ENCODE measurements around the gene PPP1R7. TPM values are rescaled to one million over a fixed set of nuclear protein-coding genes. Genes with fewer than 3 reads are reported as not detected.

Gene PPP1R7
- total and polyA plus RNA-seq, 2 donors from 2014 or later, result 64.6 to 94.9 TPM

GRCh38 chr2:241161646-241162281 lies 11.5 kb downstream of the PPP1R7 start:
- Histone ChIP-seq H3K4me3 (ENCODE audit: low read length in 3 of 3) (no peak overlapping the region), H3K27me3 (ENCODE audit: control insufficient read depth, insufficient read depth, low read length) (no peaks in the 10 kb centered on the region), H3K9ac (ENCODE audit: low read length in 3 of 3) (no peak overlapping the region), H3K9me3 (ENCODE audit: control insufficient read depth in 2 of 3, insufficient read depth in 1 of 3, low read length in 3 of 3) (no peaks in the 10 kb centered on the region), H3K36me3 (ENCODE audit: control insufficient read depth in 2 of 3, insufficient read depth in 3 of 3, low read length in 3 of 3) (peaks cover 0 to 32% (median 29%) of the 10 kb centered on the region in 3 donors), H3K27ac (ENCODE audit: low read depth in 2 of 2, low read length in 2 of 2) (peak overlapping the region in 1 of 2 donors; percentile 27), H3K4me1 (ENCODE audit: control insufficient read depth in 2 of 3, insufficient read depth in 2 of 3, low read depth in 1 of 3, low read length in 3 of 3) (peaks cover 0 to 4% (median 0%) of the 10 kb centered on the region in 3 donors)
- no peak for TF ChIP-seq CTCF (IDR thresholded peaks at IDR 0.05; ENCODE audit: borderline replicate concordance, extremely low read depth, insufficient read depth)
- no peak for FAIRE-seq
- intact Hi-C loops (cut with DNase I), result no loop called here
- peak in 1 of 5 donors; percentile 90 for DNase-seq

GRCh38 chr2:241163601-241164118 lies 13.4 kb downstream of the PPP1R7 start:
- no peak for TF ChIP-seq CTCF (IDR thresholded peaks at IDR 0.05; ENCODE audit: borderline replicate concordance, extremely low read depth, insufficient read depth)
- no peak for DNase-seq
- intact Hi-C loops (cut with DNase I), result no loop called here

DNA sequence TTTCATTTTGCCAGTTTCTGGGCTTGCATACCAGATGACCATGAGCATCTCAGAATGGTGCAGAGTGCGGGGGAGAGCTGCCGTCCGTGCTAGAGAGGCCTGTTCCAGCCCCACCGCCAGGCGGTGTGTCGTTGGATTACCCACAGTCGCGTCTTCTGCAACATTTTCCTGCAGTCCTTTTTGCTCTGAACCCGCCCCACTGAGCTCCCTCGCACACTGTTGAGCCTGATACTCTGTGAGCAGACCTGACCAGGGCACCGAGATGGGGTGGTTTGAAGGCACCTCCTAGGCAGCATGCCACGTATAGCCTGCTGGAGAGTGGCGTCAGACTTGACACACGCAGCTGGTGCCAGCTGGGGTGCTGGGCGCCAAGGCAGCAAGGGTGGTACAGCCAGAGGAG lies 18.1 kb downstream of the PPP1R7 start:
- H3K4me1 ChIP-seq (ENCODE audit: control insufficient read depth in 2 of 3, insufficient read depth in 2 of 3, low read depth in 1 of 3, low read length in 3 of 3), result no peaks in the 10 kb centered on the region
- no peak overlapping the region for H3K27ac ChIP-seq (ENCODE audit: low read depth in 2 of 2, low read length in 2 of 2)
- FAIRE-seq (no peak), DNase-seq (no peak)
- peaks cover 12 to 51% (median 42%) of the 10 kb centered on the region in 3 donors for H3K36me3 ChIP-seq (ENCODE audit: control insufficient read depth in 2 of 3, insufficient read depth in 3 of 3, low read length in 3 of 3)
- no peak for TF ChIP-seq CTCF (IDR thresholded peaks at IDR 0.05; ENCODE audit: borderline replicate concordance, extremely low read depth, insufficient read depth)
- peaks cover 0 to 12% (median 4%) of the 10 kb centered on the region in 3 donors for H3K9me3 ChIP-seq (ENCODE audit: control insufficient read depth in 2 of 3, insufficient read depth in 1 of 3, low read length in 3 of 3)
- H3K4me3 ChIP-seq (ENCODE audit: low read length in 3 of 3), result no peak overlapping the region
- H3K27me3 ChIP-seq (ENCODE audit: control insufficient read depth, insufficient read depth, low read length), result no peaks in the 10 kb centered on the region
- no peak overlapping the region for H3K9ac ChIP-seq (ENCODE audit: low read length in 3 of 3)
- intact Hi-C loops (cut with DNase I), result no loop called here

More at GRCh38 chr2:241163601-241164118, 13.4 kb downstream of the PPP1R7 start:
- FAIRE-seq, result no peak
- no peaks in the 10 kb centered on the region for H3K9me3 ChIP-seq (ENCODE audit: control insufficient read depth in 2 of 3, insufficient read depth in 1 of 3, low read length in 3 of 3)
- no peak overlapping the region for H3K4me3 ChIP-seq (ENCODE audit: low read length in 3 of 3)
- H3K27me3 ChIP-seq (ENCODE audit: control insufficient read depth, insufficient read depth, low read length), result no peaks in the 10 kb centered on the region
- H3K4me1 ChIP-seq (ENCODE audit: control insufficient read depth in 2 of 3, insufficient read depth in 2 of 3, low read depth in 1 of 3, low read length in 3 of 3), result peaks cover 0 to 4% (median 0%) of the 10 kb centered on the region in 3 donors
- peaks cover 0 to 30% (median 26%) of the 10 kb centered on the region in 3 donors for H3K36me3 ChIP-seq (ENCODE audit: control insufficient read depth in 2 of 3, insufficient read depth in 3 of 3, low read length in 3 of 3)
- H3K9ac ChIP-seq (ENCODE audit: low read length in 3 of 3), result no peak overlapping the region
- H3K27ac ChIP-seq (ENCODE audit: low read depth in 2 of 2, low read length in 2 of 2), result no peak overlapping the region

Measured in kidney (tissue), 14 donors.